ENCODE results near the gene COL23A1. TPM values are rescaled to one million over a fixed set of nuclear protein-coding genes. Genes with fewer than 3 reads are reported as not detected.

COL23A1 gene
- polyA plus RNA-seq, 1 donor = 6.2 TPM

DNA sequence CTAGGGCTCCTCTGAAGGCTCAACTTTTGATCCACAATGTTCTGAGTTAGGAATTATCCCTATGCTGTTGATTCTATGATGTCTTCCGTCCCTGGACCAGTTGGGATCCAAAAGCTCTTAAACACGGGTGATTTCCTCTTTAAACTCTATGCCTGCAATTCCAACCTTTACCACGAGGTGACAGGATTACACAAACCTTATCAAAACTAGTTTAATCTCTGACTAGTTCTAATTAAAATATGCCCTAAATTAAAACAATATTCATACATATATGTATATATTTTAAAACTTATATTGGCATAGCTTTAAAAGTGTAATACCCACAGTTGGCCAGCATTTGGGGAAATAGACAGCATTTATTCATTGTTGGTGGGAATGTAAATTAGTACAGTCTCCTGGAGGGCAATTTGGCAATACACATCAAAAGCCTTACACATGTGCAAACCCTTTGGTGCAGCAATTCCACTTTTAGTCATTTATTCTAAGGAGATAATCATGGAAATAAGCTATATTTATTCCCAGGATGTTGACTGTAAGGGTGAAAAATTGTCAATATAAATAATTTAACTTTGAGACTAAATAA is 306.0 kb downstream of the COL23A1 start:
- no peak for DNase-seq

GRCh38 chr5:178283520-178283919 is 306.7 kb downstream of the COL23A1 start:
- DNase-seq = no peak

- DNase-seq = no peak
These were observed 307.8 kb downstream of the COL23A1 start for GRCh38 chr5:178282391-178282790.

DNA sequence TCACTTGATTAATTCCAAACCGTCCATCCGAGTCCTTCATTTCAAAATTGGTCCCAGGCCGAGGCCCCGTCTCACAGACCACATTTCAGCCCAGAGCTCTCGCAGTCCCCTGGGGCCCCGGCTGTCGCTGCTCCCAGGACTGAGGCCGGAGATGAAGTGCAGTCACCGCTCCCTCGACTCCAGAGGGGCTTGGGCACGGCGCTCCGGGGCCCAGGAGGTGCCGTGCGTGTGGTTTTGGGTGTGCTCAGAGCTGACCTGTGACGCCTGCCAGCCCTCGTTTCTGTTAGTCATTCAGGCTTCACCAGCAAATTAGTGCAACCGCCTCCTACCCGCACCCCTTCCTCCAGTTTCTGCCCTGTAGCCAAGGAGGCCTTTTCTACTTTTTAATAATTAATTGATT is 308.9 kb downstream of the COL23A1 start:
- no peak for DNase-seq

- DNase-seq = no peak
These were observed 309.6 kb downstream of the COL23A1 start for GRCh38 chr5:178280631-178281030.

DNA sequence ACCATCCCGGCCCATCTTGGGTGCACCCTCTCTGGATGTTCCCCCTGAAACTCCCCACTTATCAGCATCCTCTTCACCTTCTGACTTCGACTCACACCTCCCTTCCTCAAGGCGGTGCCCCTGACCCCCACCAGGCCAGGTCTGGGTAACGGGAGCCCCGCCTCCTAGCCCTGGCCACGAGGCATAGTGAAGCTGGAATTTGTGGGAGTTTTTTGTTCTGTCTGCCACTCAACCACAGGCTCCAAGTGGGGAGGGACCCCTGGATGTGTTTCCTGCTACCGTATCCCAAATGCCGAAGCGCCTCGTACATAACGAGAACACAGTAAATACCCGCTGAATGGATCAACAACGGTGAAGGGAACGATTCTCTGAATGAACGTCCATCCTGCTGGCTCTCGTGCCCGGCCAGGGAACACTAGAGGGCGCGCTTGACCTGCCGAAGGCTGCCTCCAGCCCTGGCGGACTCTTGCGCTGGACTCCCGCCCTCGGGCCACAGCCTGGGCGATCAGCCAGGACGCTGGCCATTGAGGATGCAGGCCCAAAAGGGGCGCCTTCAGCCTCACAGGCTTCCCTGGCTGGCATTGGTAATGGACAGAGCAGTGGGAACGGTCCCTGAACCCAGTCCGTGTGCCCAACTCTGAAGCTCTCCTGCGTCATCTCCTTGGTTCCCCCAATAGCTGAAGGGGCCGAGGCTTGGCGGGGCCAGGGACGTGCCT is 310.3 kb downstream of the COL23A1 start:
- peak; percentile 80 for DNase-seq

- no peak for DNase-seq
These were observed 311.0 kb downstream of the COL23A1 start for GRCh38 chr5:178279026-178279722.

DNA sequence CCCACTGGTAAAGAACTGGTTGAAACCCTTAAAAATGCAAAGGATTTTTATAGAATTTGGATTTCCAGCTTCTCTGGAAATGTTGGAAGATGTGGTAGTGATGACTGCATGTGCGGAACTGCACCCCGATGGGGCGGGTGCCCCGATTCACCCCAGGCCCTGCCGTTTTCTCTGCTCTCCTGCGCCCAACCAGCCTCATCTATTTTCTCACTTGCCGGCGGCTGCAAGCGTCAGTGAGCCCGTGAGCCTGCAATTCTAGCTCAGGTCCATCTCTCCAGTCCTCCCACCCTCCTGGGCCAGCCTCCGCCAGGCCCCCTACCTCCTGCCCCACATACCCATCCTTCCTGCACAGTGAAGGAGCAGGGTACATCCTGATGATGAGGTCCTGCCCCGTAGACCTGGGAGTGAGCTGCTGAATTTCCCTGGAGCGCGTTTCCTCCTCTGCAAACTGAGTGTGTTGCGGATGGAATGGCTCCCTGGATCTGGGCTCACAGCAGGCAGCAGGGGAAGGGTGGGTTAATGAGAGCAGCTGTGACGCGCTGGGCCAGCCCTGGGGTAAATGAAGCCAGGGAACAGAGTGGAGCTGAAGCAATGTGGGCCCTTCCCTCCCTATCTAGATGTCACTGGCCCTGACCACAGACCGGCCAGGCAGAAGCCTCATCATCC is 311.7 kb downstream of the COL23A1 start:
- DNase-seq = no peak

GRCh38 chr5:178277866-178278265 is 312.3 kb downstream of the COL23A1 start:
- DNase-seq = no peak

DNA sequence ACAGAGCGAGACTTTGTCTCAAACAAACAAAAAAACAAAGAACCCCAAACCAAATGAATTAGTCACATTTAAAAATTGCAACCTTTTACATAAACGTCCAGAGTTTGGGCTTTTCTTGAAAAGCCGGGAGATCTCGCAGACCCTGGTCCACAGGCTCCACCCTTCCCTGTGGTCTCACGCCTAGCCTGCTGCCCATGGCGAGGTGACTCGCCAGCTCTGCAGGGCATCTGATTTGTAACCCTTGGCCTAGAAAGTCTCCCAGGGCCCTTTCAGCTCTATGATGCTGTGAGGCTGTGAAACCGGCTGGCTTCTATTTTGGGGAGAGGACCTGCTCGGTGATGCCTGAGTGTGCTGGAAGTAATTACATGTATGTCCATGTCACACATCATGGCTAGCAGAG is 312.8 kb downstream of the COL23A1 start:
- no peak for DNase-seq

DNA sequence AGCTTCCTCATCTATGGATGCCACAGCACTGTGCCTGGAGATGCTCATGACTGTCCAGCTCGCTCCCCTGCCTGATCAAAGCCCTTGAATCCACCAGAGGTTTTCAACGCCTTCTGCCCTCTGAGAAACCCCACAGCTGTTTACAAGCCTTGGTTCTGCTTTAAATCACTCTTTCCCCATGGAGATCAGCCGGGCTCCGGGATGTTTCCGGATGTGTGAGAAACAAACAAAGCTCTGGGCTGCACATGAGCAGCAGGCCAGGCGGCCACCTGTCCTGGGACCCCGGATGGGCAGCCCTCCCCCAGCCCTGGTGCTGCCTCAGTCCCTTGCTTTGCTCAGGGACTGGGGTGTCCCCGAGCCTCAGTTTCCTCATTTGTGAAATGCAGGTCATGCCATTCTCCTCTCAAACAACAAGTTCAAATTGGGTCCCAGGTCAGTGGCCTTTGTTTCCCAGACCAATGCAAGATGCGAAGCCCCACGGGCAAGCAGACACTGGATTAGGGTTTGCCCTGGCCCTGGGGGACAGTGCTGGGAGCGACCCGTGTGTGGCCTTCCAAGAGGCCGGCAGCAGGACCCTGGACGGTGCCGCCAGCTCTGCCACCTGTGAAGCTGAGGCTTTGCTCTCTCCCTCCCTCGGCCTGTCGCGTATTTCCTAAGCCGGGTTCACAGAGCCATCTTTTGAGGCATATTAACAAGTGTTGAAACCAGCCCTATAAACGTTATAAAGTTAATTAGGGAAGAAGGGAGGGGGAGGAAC is 315.2 kb downstream of the COL23A1 start:
- no peak for DNase-seq

DNA sequence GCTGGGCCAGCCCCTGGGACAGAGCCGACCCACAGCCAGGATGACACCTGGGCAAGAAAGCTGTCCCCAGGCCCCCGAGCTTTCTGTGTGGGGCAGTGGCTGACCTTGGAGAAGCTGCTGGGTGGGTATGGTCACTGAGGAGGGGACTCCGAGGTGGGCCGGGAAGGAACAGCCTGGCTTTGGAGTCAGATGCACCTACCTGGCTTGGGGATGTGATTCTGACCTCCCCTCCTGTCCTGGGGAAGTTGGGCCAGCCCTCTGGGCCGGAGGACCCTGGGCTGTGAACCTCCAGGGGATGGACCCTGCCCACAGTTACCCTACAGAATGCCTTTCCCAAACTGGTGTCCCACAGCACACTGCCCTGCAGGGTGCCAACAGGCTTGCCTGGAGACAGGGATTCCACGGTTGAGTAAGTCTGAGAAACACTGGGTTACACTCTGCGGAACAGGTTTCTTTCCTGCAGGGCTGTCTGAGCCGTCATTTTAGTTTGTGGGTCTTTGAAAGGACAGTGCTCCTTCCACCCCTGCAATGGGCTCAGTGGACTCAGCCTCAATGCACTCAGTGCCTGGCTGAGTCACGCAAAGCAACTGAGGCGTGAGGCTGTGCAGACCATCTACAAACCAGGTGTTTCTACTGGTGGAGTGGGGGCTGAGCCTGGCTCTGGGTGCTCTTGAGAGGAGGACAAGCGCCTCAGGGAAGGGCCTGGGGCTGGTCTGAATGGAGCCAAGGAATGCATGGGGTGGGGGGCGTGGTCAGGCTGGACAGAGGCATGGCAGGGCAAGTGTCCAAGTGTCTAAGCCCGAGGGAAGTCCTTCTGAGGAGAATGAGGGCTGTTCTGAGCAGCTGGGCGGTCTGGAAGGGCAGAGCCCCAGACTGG is 316.3 kb downstream of the COL23A1 start:
- DNase-seq = no peak

DNA sequence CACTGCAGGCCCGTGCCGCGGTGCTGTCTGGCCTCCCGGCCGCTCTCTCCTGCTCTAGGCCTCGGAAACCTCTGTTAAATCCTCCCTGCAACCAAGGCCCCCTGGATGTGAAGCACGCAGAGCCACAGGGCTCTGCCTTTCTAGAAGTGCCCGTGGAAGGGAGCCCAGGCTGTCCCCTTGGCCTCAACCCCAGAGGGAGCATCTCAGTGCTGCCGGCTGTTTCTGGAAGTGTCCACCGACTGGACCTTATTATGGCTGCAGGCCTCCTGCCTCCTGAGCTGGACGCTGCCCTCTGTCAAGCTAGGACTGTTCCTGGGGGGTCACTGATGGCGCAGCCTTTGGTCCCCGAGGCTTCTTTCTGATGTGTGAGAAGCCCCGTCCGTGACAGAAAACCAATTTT is 317.2 kb downstream of the COL23A1 start:
- no peak for DNase-seq

DNA sequence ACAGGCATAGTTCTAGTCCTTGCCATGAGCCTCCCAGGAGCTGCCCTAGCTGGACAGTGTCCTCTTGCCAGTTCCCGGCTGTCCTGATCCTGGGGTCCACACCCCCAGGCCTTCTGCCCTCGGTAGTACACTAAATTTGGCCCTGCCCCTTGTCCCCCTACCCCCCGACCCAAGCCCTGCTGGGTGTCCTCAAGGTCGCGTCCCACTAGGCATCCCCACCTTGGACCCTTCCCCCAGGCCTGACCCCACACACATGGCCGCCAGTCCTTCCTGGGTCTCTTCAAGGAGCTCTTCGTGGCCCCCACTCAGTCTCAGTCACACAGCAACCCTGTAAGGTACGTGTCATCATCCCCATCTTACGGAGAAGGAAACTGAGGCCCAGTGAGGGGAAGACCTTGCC is 317.6 kb downstream of the COL23A1 start:
- no peak for DNase-seq

DNA sequence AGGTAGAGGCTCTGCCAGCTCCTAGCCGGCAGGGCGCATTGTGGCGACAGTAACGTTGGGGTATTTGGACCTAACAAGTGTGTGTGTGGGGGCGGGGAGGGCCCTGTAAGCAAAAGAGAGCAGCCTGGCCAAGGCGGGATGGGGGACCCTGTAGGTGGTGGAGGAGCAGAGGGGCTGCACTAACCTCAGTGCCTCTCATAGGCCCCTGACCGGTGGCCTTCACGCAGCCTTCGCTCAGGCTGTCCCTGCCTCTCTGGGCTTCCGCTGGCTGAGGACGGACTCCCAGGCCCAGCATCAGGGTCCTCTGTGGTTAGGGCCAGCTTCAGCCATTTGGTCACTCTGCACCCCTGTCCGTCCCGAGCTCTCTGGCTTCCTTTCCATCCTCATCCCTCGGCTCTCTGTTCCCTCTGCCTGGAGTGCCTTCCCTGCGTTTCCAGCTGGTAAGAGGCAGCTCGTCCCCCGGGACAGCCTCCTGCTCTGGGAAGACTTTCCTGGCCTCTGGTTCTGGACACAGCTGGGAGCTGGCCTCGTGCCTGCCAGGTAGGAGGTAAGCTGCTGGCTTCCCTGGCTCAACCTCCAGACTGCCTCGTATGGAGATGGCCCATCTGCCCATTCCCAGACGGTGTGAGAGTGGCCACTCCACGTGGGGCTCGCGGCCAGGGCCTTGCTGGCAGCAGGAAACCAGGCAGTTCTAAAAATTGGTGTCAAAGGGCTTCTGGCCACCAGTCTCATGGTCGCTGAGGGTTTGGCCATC is 318.3 kb downstream of the COL23A1 start:
- no peak for DNase-seq

- DNase-seq = no peak
These were observed 319.0 kb downstream of the COL23A1 start for GRCh38 chr5:178271231-178271630.

DNA sequence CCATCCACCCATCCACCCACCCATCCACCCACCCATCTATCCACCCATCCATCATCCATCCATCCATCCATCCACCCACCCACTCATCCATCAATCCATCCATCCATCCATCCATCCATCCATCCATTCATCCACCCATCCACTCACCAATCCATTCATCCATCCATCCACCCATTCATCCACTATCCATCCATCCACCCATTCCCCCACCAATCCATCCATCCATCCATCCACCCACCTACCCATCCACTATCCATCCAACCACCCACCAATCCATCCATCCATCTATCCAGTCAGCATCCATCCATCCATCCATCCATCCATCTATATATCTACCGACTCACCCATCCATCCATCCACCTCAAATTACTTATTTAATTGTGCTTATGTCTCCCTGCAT is 320.7 kb downstream of the COL23A1 start:
- DNase-seq = no peak

GRCh38 chr5:178267876-178268275 is 322.3 kb downstream of the COL23A1 start:
- DNase-seq = no peak

- no peak for DNase-seq
These were observed 322.9 kb downstream of the COL23A1 start for GRCh38 chr5:178267245-178267644.

- no peak for DNase-seq
These were observed 323.6 kb downstream of the COL23A1 start for GRCh38 chr5:178266581-178266980.
